Bronchial epithelial cell (primary cell): ENCODE measurements around the gene MAPRE3. TPM values are rescaled to one million over a fixed set of nuclear protein-coding genes. Genes with fewer than 3 reads are reported as not detected.

ENCODE experiments used
- DNase-seq: peaks from one replicate; pipeline ENCODE4 v3.0.0-alpha.2; 2010; ENCODE audit warnings: low read depth
- FAIRE-seq: peaks from 2 replicates; lab custom pipeline; 2011; peaks lifted over from hg19 to GRCh38; lab: Jason Lieb, UNC
- H3K27me3 ChIP-seq: 2 replicates; pipeline ENCODE4 v1.5.1; 2011; ENCODE audit warnings: low read length; ENCODE audit not compliant: control insufficient read depth, insufficient read depth
- H3K36me3 ChIP-seq: 2 replicates; pipeline ENCODE4 v1.5.1; 2011; ENCODE audit warnings: low read length; ENCODE audit not compliant: control insufficient read depth, insufficient read depth
- H3K4me3 ChIP-seq: 2 replicates; pipeline ENCODE4 v1.5.1; 2011; ENCODE audit warnings: mild to moderate bottlenecking, low read depth, low read length, control low read depth
- CTCF ChIP-seq: IDR thresholded peaks from 2 replicates; pipeline ENCODE4 v1.5.1; 2011; ENCODE audit warnings: mild to moderate bottlenecking, moderate library complexity, low read length, control low read depth, inconsistent platforms; ENCODE audit not compliant: insufficient read depth, severe bottlenecking
- total RNA-seq: library from RNA; depleted of rRNA; stranded (reverse); fragments of >200 nt; gene quantifications from 2 replicates; pipeline ENCODE4 v1.2.1, GENCODE V29; 2014

MAPRE3 gene
- total RNA-seq, 1 donor from 2014 or later = 1.6 TPM

GRCh38 chr2:27010139-27010538, 39.7 kb downstream of the MAPRE3 start:
- no peak overlapping the region for H3K4me3 ChIP-seq
- DNase-seq = no peak
- H3K36me3 ChIP-seq = no peaks in the 10 kb centered on the region
- H3K27me3 ChIP-seq = no peaks in the 10 kb centered on the region
- no peak for TF ChIP-seq CTCF
- FAIRE-seq = no peak

GRCh38 chr2:27013738-27014137, 43.3 kb downstream of the MAPRE3 start:
- TF ChIP-seq CTCF = no peak
- FAIRE-seq (no peak), DNase-seq (no peak)
- Histone ChIP-seq H3K27me3 (no peaks in the 10 kb centered on the region), H3K4me3 (no peak overlapping the region), H3K36me3 (no peaks in the 10 kb centered on the region)

GRCh38 chr2:27014771-27015433, 44.5 kb downstream of the MAPRE3 start:
- TF ChIP-seq CTCF = no peak
- H3K27me3 ChIP-seq = no peaks in the 10 kb centered on the region
- no peak overlapping the region for H3K4me3 ChIP-seq
- DNase-seq = no peak
- H3K36me3 ChIP-seq = no peaks in the 10 kb centered on the region
- FAIRE-seq = peak; percentile 40

GRCh38 chr2:27016801-27017325, 46.4 kb downstream of the MAPRE3 start:
- DNase-seq = peak; percentile 48

GRCh38 chr2:27018142-27018541, 47.7 kb downstream of the MAPRE3 start:
- H3K4me3 ChIP-seq = no peak overlapping the region
- no peak for DNase-seq
- H3K27me3 ChIP-seq = no peaks in the 10 kb centered on the region
- FAIRE-seq = no peak
- no peak for TF ChIP-seq CTCF
- H3K36me3 ChIP-seq = peaks cover under 1% of the 10 kb centered on the region

More at GRCh38 chr2:27016801-27017325, 46.4 kb downstream of the MAPRE3 start:
- H3K27me3 ChIP-seq = no peaks in the 10 kb centered on the region
- H3K36me3 ChIP-seq = no peaks in the 10 kb centered on the region
- peak; percentile 75 for TF ChIP-seq CTCF
- H3K4me3 ChIP-seq = no peak overlapping the region
- no peak for FAIRE-seq
